Esophagus squamous epithelium (tissue), 5 donors: ENCODE data around the gene LRRC2. TPM values are rescaled to one million over a fixed set of nuclear protein-coding genes. Genes with fewer than 3 reads are reported as not detected.
"Not testable (repeated sequence)": the region's sequence is repeated elsewhere in the genome, so short reads cannot be mapped to it uniquely, and the experiment has no call there.

Experiments
- DNase-seq: peaks from one replicate; lab custom pipeline; 2025; lab: John Stamatoyannopoulos, UW
- H3K27ac ChIP-seq, 4 donors: fragments of 200-600 bp; sonication (generic); one replicate each; pipeline ENCODE4 v1.5.1; 2016 to 2019; ENCODE audit warnings: mild to moderate bottlenecking in 1 of 4
- H3K27me3 ChIP-seq, 4 donors: fragments of 200-600 bp; sonication (generic); 1 replicate in 3 of 4; 2 replicates in 1 of 4; pipeline versions ENCODE4 v1.5.1 to v1.6.0; 2017 to 2021; ENCODE audit warnings: antibody characterized with exemption in 1 of 4
- H3K36me3 ChIP-seq, 3 donors: fragments of 200-600 bp; sonication (generic); one replicate each; pipeline ENCODE4 v1.5.1; 2016 to 2019
- H3K4me1 ChIP-seq, 3 donors: fragments of 200-600 bp; sonication (generic); one replicate each; pipeline ENCODE4 v1.5.1; 2017 to 2019
- H3K4me3 ChIP-seq, 4 donors: fragments of 200-600 bp; sonication (generic); 1 replicate in 3 of 4; 2 replicates in 1 of 4; pipeline ENCODE4 v1.5.1; 2016 to 2019; ENCODE audit warnings: mild to moderate bottlenecking in 2 of 4, moderate library complexity in 1 of 4
- H3K9me3 ChIP-seq, 3 donors: fragments of 200-600 bp; sonication (generic); one replicate each; pipeline ENCODE4 v1.5.1; 2016 to 2019
- CTCF ChIP-seq, 6 experiments: fragments of 450-650 bp in 4 of 6; fragments of 200-600 bp in 2 of 6; sonication (generic) in 2 of 6; IDR thresholded peaks; one replicate each; pipeline ENCODE4 v1.5.1; 2016 to 2019; ENCODE audit warnings: antibody characterized with exemption in 6 of 6, mild to moderate bottlenecking in 4 of 6, moderate library complexity in 4 of 6
- POLR2A ChIP-seq, 4 donors: fragments of 450-650 bp; IDR thresholded peaks; one replicate each; pipeline ENCODE4 v1.6.1; 2017; ENCODE audit warnings: antibody characterized with exemption in 4 of 4, mild to moderate bottlenecking in 4 of 4, moderate library complexity in 3 of 4
- WGBS, 2 donors: methylation state at CpG; one replicate each; pipeline ENCODE4 v1.1.5; 2018; 5-methylcytosine and 5-hydroxymethylcytosine counted together
- intact Hi-C: fragments of 100-400 bp; cut with DNase I; formaldehyde crosslinking; loops from one replicate; pipeline ENCODE4 v1.15.0; 2022
- total RNA-seq, 4 donors: library from RNA; depleted of rRNA; stranded (reverse); fragments of >200 nt; gene quantifications; one replicate each; pipeline ENCODE4 v1.1.0, GENCODE V29; 2016
- donor health status: DM: yes; HTN: yes; CAD: no.

The LRRC2 gene
- total RNA-seq, 4 donors from 2014 or later = 0.26 to 2.7 (median 1.1) TPM; not detected in 1

DNA sequence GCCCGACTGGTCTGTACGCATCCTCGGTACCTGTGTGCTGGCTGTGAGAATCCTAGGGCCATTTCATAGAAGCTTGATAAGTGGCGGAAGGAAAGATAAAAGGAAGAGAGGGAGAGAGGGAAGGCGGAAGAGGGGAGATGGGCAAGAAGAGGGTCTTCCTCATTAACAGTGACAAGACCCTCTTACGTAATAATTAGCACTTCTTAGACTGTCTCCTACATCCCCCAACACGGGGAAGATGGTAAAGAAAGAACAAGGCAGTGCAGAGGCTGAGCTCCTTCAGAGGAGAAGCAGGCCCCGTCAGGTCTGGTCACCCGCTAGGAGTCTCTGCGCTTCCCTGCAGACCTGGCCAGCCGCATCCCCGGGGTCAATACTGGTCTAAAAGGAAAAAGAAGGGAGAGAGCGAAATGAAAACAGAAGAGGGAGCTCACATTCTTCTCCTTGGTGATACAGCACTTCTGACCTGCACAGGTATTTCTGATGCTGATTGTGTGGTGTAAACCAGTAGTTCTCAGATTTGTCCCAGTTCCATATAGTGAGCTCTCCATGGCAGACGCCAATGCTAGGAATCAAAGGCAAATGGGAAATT is 27.3 kb upstream of the LRRC2 start:
- H3K27me3 ChIP-seq = no peaks in the 10 kb centered on the region
- 84 to 88% methylated on average over 13 to 14 of the region's 14 CpGs for whole genome bisulfite sequencing, 2 donors

GRCh38 chr3:46587268-46587667 is 21.2 kb upstream of the LRRC2 start:
- H3K27ac ChIP-seq, DNase-seq, H3K9me3 ChIP-seq, intact Hi-C loops, H3K4me1 ChIP-seq, H3K4me3 ChIP-seq, H3K36me3 ChIP-seq, H3K27me3 ChIP-seq: not testable (repeated sequence)
- WGBS, 2 donors = 63 to 89% methylated on average over 1 to 3 of the region's 3 CpGs

More for the DNA sequence above, 27.3 kb upstream of the LRRC2 start:
- TF ChIP-seq POLR2A (IDR thresholded peaks at IDR 0.05) = no peak
- no peak for TF ChIP-seq CTCF (IDR thresholded peaks at IDR 0.05)
- H3K4me3 ChIP-seq = no peak overlapping the region
- intact Hi-C loops = no loop called here
- DNase-seq = no peak
- no peaks in the 10 kb centered on the region for H3K36me3 ChIP-seq
- H3K4me1 ChIP-seq = no peaks in the 10 kb centered on the region
- H3K27ac ChIP-seq = no peak overlapping the region
- H3K9me3 ChIP-seq = no peaks in the 10 kb centered on the region

DNA sequence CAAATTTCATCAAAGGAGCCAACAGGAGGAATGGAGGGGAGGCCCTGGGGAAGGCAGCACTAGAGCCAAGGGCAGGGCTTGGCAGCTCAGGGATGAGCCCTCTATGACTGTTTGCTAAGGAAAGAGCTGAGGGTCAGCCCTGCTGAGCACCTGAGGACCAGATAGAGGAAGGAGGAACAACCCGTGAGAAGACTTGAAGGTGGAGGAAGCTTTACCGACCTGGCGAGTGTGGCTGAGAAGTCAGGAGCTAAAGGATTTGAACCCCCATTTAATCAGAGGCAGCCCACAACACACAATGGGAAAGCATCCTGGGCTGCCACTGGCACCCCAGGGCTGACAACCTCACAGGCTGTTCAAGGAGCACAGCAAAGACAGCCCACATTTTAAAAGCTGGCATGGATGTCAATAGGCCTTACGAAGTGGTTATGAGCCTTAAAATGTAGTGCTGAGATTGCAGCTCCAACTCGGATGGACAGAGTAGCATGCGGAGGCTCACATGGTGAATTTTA is 20.7 kb upstream of the LRRC2 start:
- Histone ChIP-seq H3K4me3 (no peak overlapping the region), H3K9me3 (no peaks in the 10 kb centered on the region), H3K36me3 (no peaks in the 10 kb centered on the region), H3K27ac (no peak overlapping the region), H3K4me1 (no peaks in the 10 kb centered on the region), H3K27me3 (peaks cover 0 to 3% (median 0%) of the 10 kb centered on the region in 4 donors)
- 71 to 73% methylated on average over 3 to 6 of the region's 6 CpGs for WGBS, 2 donors
- TF ChIP-seq CTCF (IDR thresholded peaks at IDR 0.05) (no peak), POLR2A (IDR thresholded peaks at IDR 0.05) (no peak)
- intact Hi-C loops = no loop called here
- DNase-seq = no peak

- Histone ChIP-seq H3K4me3 (no peak overlapping the region), H3K9me3 (no peaks in the 10 kb centered on the region), H3K27ac (no peak overlapping the region), H3K4me1 (no peaks in the 10 kb centered on the region), H3K27me3 (peaks cover 0 to 6% (median 0%) of the 10 kb centered on the region in 4 donors), H3K36me3 (no peaks in the 10 kb centered on the region)
- intact Hi-C loops = no loop called here
- TF ChIP-seq POLR2A (IDR thresholded peaks at IDR 0.05) = no peak
- TF ChIP-seq CTCF (IDR thresholded peaks at IDR 0.05) = no peak
- no peak for DNase-seq
- WGBS, 2 donors = 81% methylated on average over 5 of the region's 5 CpGs
These were observed 19.9 kb upstream of the LRRC2 start for GRCh38 chr3:46585799-46586693.

- WGBS, 2 donors = 89 to 96% methylated on average over 6 to 7 of the region's 7 CpGs
- Histone ChIP-seq H3K4me3 (no peak overlapping the region), H3K36me3 (no peaks in the 10 kb centered on the region), H3K27ac (no peak overlapping the region), H3K9me3 (no peaks in the 10 kb centered on the region), H3K27me3 (peaks cover 0 to 18% (median 0%) of the 10 kb centered on the region in 4 donors), H3K4me1 (no peaks in the 10 kb centered on the region)
- intact Hi-C loops = no loop called here
- TF ChIP-seq POLR2A (IDR thresholded peaks at IDR 0.05) (no peak), CTCF (IDR thresholded peaks at IDR 0.05) (no peak)
- no peak for DNase-seq
These were observed 18.7 kb upstream of the LRRC2 start for GRCh38 chr3:46584598-46585467.
